Colonic mucosa (tissue), 4 donors: Measurements from ENCODE around the gene SNORC. TPM values are rescaled to one million over a fixed set of nuclear protein-coding genes. Genes with fewer than 3 reads are reported as not detected.

ENCODE experiments used
- DNase-seq: peaks from one replicate; pipeline ENCODE4 v3.0.0-alpha.2; 2020
- H3K27ac ChIP-seq: fragments of 200-600 bp; one replicate; pipeline ENCODE4 v1.8.0; 2021
- H3K27me3 ChIP-seq: fragments of 200-600 bp; one replicate; pipeline ENCODE4 v1.8.0; 2021
- H3K36me3 ChIP-seq: fragments of 200-600 bp; one replicate; pipeline ENCODE4 v1.8.0; 2021
- H3K4me1 ChIP-seq: fragments of 200-600 bp; one replicate; pipeline ENCODE4 v1.8.0; 2021; ENCODE audit warnings: mild to moderate bottlenecking
- H3K4me3 ChIP-seq: fragments of 200-600 bp; one replicate; pipeline ENCODE4 v1.8.0; 2021
- H3K9ac ChIP-seq, 2 donors: one replicate each; pipeline ENCODE4 v1.7.0; 2013; ENCODE audit warnings: control low read depth in 2 of 2, low read depth in 2 of 2, low read length in 2 of 2
- H3K9me3 ChIP-seq: fragments of 200-600 bp; one replicate; pipeline ENCODE4 v1.8.0; 2021
- CTCF ChIP-seq: fragments of 200-600 bp; IDR thresholded peaks from one replicate; pipeline ENCODE4 v1.8.0; 2022; ENCODE audit warnings: antibody characterized with exemption, mild to moderate bottlenecking
- intact Hi-C: fragments of 100-400 bp; cut with DNase I; formaldehyde crosslinking; loops from one replicate; pipeline ENCODE4 v1.14.1; 2022
- total RNA-seq, 2 donors: library from RNA; stranded (reverse); fragmentation: NEBNext Ultra II Directional in 1 of 2; extraction: Animal tissue kit (Norgen Biotek cat#: 25700) in 1 of 2; gene quantifications; one replicate each; pipeline ENCODE4 v1.2.1, GENCODE V29; 2021
- donor health status: healthy.
- donor health status: DM: no; HTN: no; CAD: no.
- donor health status: DM: no; HTN: no; CAD: no.

SNORC gene
- total RNA-seq, 2 donors from 2014 or later = 39.6 to 67.5 TPM

GRCh38 chr2:232866104-232866503 is 4.0 kb upstream of the SNORC start:
- no peak for TF ChIP-seq CTCF
- no peaks in the 10 kb centered on the region for H3K9me3 ChIP-seq
- no peak for DNase-seq
- intact Hi-C loops = no loop called here
- H3K27me3 ChIP-seq = no peaks in the 10 kb centered on the region
- H3K27ac ChIP-seq = peak overlapping the region; percentile 50
- no peaks in the 10 kb centered on the region for H3K36me3 ChIP-seq
- H3K4me3 ChIP-seq = no peak overlapping the region
- H3K9ac ChIP-seq = peak overlapping the region in 1 of 2 donors; percentile 23
- peaks cover 5% of the 10 kb centered on the region for H3K4me1 ChIP-seq

DNA sequence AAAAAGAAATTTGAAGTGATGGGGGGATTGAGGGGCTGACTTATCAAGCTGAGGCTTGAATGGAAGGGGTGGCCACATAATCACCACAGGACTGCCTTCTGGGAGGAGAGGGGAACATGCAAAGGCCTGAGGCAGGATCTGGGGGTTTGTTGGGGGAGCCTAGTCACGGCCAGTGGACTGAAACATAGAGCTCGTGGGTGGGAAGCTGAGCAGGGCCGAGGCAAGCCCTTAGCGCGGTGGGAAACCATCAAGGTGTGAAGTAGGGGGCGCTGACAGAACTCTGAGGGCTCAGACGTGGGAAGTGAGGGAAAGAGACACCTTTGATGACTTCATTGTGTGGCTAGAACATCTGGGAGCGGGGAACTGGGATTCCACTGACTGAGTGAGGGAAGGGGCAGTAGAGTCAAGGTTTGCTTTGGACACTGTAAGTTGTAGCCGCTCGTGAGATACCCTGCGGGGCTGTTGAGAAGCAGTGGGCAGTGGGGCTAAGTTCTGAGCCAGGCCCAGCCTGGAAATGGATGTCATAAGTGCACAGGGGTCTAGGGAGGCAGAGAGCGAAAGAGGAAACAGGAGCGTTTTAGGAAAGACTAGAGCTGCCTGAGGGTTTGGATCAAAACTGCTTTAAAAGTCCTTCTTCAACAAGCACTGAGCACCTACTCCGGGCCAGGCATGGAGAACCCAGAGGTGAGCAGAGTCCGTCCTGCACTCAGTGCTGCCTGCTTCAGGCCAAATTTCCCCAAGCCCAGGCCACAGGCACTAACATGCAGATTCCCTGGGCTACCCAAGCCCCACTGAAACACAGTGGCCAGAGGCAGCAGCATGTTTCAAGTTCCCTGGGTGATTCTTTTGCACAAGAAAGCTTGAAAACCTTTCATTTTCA is 686 bp upstream of the SNORC start:
- Histone ChIP-seq H3K9ac (peak overlapping the region in 1 of 2 donors; percentile 44), H3K4me1 (peaks cover 13% of the 10 kb centered on the region), H3K9me3 (no peaks in the 10 kb centered on the region), H3K4me3 (no peak overlapping the region), H3K36me3 (no peaks in the 10 kb centered on the region), H3K27me3 (no peaks in the 10 kb centered on the region), H3K27ac (no peak overlapping the region)
- intact Hi-C loops = no loop called here
- DNase-seq = no peak
- no peak for TF ChIP-seq CTCF

DNA sequence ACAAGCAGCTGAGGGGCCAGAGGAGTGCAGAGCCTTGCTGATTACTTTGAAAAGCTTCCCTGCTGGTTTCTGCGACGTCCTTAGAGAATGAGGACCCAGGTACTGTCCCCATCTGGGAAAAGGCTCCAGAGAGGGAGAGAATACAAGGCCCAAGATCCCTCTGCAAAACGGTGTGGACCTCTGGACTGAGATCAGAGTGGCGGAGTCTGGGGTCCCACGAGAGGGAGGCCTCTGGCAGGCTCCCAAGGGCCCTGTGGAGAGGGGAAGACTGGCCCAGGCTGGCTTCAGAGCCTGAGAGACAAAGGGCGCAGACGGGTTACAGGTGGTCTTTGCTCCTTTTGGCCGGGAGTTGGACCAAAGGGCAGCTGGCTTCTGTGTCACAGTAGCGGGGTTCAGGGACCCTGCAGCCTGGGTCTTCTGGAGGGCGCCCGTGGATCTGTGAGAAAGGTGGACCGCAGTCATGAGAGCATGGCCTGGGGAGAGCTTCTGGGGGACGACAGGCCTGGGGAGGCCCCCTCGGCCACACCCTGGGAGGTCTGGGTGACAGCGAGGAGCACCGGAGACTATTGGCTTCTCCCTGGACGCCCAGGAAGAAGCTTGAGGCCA is 805 bp downstream of the SNORC start:
- no peak for DNase-seq
- Histone ChIP-seq H3K9me3 (no peaks in the 10 kb centered on the region), H3K36me3 (no peaks in the 10 kb centered on the region), H3K4me1 (peaks cover 15% of the 10 kb centered on the region), H3K9ac (no peak overlapping the region), H3K4me3 (no peak overlapping the region), H3K27ac (no peak overlapping the region), H3K27me3 (no peaks in the 10 kb centered on the region)
- no peak for TF ChIP-seq CTCF
- intact Hi-C loops = no loop called here

DNA sequence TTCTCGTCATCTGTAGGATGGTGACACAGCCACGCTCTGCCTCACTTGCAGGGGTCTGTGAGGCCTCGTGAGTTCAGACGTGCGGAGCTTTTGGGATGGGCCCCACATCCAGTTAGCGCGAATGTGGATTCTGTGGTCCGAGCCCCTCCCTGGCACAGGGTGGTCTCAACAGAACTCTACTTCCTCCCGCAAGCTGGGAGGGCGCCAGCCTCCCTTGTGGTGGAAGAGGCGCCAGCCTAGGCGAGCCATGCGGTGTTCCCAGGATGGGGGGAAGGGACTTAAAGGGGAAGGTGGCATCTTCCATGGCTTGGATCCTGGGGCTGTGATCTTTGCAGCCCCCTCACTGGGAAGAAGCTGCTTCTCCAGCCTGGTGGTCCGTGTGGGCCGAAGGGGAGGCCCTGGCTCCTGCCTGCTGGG is 1.4 kb downstream of the SNORC start:
- no peak overlapping the region for H3K9ac ChIP-seq
- H3K4me1 ChIP-seq = peaks cover 13% of the 10 kb centered on the region
- DNase-seq = no peak
- no peaks in the 10 kb centered on the region for H3K9me3 ChIP-seq
- H3K27ac ChIP-seq = no peak overlapping the region
- intact Hi-C loops = no loop called here
- no peak overlapping the region for H3K4me3 ChIP-seq
- H3K36me3 ChIP-seq = no peaks in the 10 kb centered on the region
- H3K27me3 ChIP-seq = peaks cover 2% of the 10 kb centered on the region
- no peak for TF ChIP-seq CTCF

DNA sequence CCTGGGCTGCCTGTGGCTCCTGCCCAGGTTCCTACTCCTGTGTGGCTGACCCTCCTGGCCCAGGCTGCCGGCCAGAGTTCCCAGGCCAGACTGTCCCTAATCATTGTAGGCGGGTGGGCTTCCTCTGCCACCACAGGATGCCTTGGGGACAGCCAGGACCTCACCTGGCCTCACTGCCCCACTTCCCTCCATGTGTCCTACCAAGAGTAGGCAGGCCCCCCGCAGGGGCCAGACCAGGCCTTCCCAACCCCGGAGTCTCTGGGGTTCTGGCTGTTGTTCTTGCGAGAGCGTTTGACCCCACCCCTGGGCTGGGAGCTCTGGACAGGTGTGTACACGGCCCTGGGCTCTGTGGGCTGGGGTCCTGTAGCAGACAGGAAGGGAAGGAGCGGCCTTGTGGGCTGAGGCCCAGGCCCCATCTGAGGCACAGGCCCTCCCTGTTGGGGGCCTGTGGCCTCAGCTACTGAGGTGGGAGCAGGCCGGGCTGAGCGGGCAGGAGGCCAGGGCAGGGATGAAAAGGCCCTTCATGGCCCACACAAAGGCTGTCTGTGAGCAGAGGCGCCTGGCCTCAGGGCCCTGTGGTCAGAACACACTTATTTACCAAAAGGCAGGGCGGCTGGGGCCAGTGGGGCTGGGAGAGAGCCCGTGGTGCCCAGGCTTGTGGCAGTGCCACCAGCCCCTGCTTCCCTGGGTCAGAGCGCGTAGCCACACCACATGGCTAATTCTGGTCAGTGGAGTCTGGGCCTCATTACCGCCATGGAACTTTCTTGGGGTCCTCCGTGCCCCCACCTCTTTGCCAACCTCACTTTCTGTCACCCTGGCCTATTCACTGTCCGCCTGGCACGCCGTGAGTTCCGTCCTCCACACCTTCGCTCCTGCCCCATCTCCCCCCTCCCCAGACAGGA is 2.0 kb downstream of the SNORC start:
- H3K4me3 ChIP-seq = no peak overlapping the region
- no peak for TF ChIP-seq CTCF
- intact Hi-C loops = no loop called here
- H3K9me3 ChIP-seq = no peaks in the 10 kb centered on the region
- peaks cover 6% of the 10 kb centered on the region for H3K27me3 ChIP-seq
- H3K4me1 ChIP-seq = peaks cover 13% of the 10 kb centered on the region
- H3K9ac ChIP-seq = no peak overlapping the region
- H3K36me3 ChIP-seq = no peaks in the 10 kb centered on the region
- peak overlapping the region; percentile 95 for H3K27ac ChIP-seq
- no peak for DNase-seq
